GM19463 (cell line): ENCODE measurements around the gene RELN.
"Not testable (repeated sequence)": the region's sequence is repeated elsewhere in the genome, so short reads cannot be mapped to it uniquely, and the experiment has no call there.

Experiments
- ATAC-seq: cut with Tn5 transposase; IDR thresholded peaks from one replicate; pipeline ENCODE4 v1.9.1; 2021; ENCODE audit warnings: mild to moderate bottlenecking, moderate library complexity; ENCODE audit not compliant: unreplicated experiment

The RELN gene

GRCh38 chr7:103947026-103947655, 42.3 kb downstream of the RELN start:
- no peak for ATAC-seq

- ATAC-seq: no peak
These were observed 45.1 kb downstream of the RELN start for GRCh38 chr7:103944230-103944900.

GRCh38 chr7:103941976-103942375, 47.5 kb downstream of the RELN start:
- ATAC-seq: no peak

- no peak for ATAC-seq
These were observed 48.8 kb downstream of the RELN start for GRCh38 chr7:103940382-103941268.

- no peak for ATAC-seq
These were observed 51.8 kb downstream of the RELN start for GRCh38 chr7:103937680-103938079.

- ATAC-seq: no peak
These were observed 52.9 kb downstream of the RELN start for GRCh38 chr7:103936558-103936957.

GRCh38 chr7:103934508-103934907, 55.0 kb downstream of the RELN start:
- ATAC-seq: no peak

GRCh38 chr7:103932389-103932788, 57.1 kb downstream of the RELN start:
- no peak for ATAC-seq

- no peak for ATAC-seq
These were observed 59.6 kb downstream of the RELN start for GRCh38 chr7:103929901-103930311.

- ATAC-seq: no peak
These were observed 60.9 kb downstream of the RELN start for GRCh38 chr7:103928581-103928980.

- no peak for ATAC-seq
These were observed 65.3 kb downstream of the RELN start for GRCh38 chr7:103924184-103924583.

- no peak for ATAC-seq
These were observed 67.1 kb downstream of the RELN start for GRCh38 chr7:103922407-103922806.

- no peak for ATAC-seq
These were observed 67.8 kb downstream of the RELN start for GRCh38 chr7:103921692-103922091.

- ATAC-seq: no peak
These were observed 70.1 kb downstream of the RELN start for GRCh38 chr7:103919272-103919868.

GRCh38 chr7:103918631-103919271, 70.7 kb downstream of the RELN start:
- ATAC-seq: no peak

GRCh38 chr7:103915680-103916357, 73.6 kb downstream of the RELN start:
- no peak for ATAC-seq

- no peak for ATAC-seq
These were observed 75.1 kb downstream of the RELN start for GRCh38 chr7:103914147-103914899.

- no peak for ATAC-seq
These were observed 76.4 kb downstream of the RELN start for GRCh38 chr7:103912891-103913605.

GRCh38 chr7:103911015-103911414, 78.4 kb downstream of the RELN start:
- not testable (repeated sequence) for ATAC-seq
